Spinal cord (tissue), 10 donors: Measurements from ENCODE around the gene TSPAN2. TPM values are rescaled to one million over a fixed set of nuclear protein-coding genes. Genes with fewer than 3 reads are reported as not detected.

Experiments used
- DNase-seq, 6 donors: peaks; one replicate each; pipeline versions ENCODE4 v3.0.0 to v3.0.0-alpha.2; 2013 to 2015; ENCODE audit warnings: low spot score in 6 of 6, low read depth in 4 of 6
- H3K27ac ChIP-seq: one replicate; pipeline ENCODE4 v1.5.1; 2013; ENCODE audit warnings: low read depth, low read length, control low read depth
- H3K27me3 ChIP-seq: one replicate; pipeline ENCODE4 v1.6.1; 2013; ENCODE audit warnings: low read length; ENCODE audit not compliant: control insufficient read depth, insufficient read depth
- H3K36me3 ChIP-seq: one replicate; pipeline ENCODE4 v1.6.1; 2013; ENCODE audit warnings: low read length; ENCODE audit not compliant: control insufficient read depth, insufficient read depth
- H3K4me1 ChIP-seq: one replicate; pipeline ENCODE4 v1.6.1; 2013; ENCODE audit warnings: low read length; ENCODE audit not compliant: control insufficient read depth, insufficient read depth
- H3K4me3 ChIP-seq: one replicate; pipeline ENCODE4 v1.5.1; 2013; ENCODE audit warnings: low read depth, low read length, control low read depth
- H3K9me3 ChIP-seq: one replicate; pipeline ENCODE4 v1.6.1; 2013; ENCODE audit warnings: low read length; ENCODE audit not compliant: control insufficient read depth, insufficient read depth
- WGBS: methylation state at CpG from one replicate; pipeline ENCODE4 v1.1.5; 2013; ENCODE audit warnings: missing lambda C conversion rate; ENCODE audit not compliant: insufficient coverage; 5-methylcytosine and 5-hydroxymethylcytosine counted together
- long read RNA-seq, 4 donors: transcript quantifications; one replicate each; lab custom pipeline, GENCODE V29; 2026
- polyA plus RNA-seq, 2 donors: library from polyadenylated mRNA; unstranded; fragments of 120-200 nt; gene quantifications; one replicate each; pipeline ENCODE4 v1.2.1, GENCODE V29; 2013; ENCODE audit not compliant: insufficient read length in 2 of 2
- total RNA-seq, 2 donors: library from RNA; depleted of rRNA in 1 of 2; stranded (reverse); fragments of 120-200 nt in 1 of 2; fragments of >200 nt in 1 of 2; gene quantifications; one replicate each; pipeline versions ENCODE4 v1.2.3 to v1.2.4, GENCODE V29; 2013 to 2014
- donor health status: healthy.

TSPAN2 gene
- total RNA-seq (10 to 100 TPM in 1 of 2 donors, 1 to 10 TPM in 1; 8.9 to 29.0 TPM), polyA plus RNA-seq (10 to 100 TPM; 28.4 to 29.0 TPM)
- long read RNA-seq, donor 1, transcript TSPAN2-202 (8 exons, 3,177 nt), result major isoform, 8 of 11 reads
- long read RNA-seq, donor 1, partial matches to known transcripts, result 0 of 11 reads
- long read RNA-seq, donor 1, other reads (novel, unspliced or antisense), result 0 of 11 reads
- long read RNA-seq, donor 2, partial matches to known transcripts, result 0 of 4 reads
- long read RNA-seq, donor 2, other reads (novel, unspliced or antisense), result 0 of 4 reads
- long read RNA-seq, donor 3, transcript TSPAN2-202 (8 exons, 3,177 nt), result major isoform, 8 of 9 reads
- long read RNA-seq, donor 3, partial matches to known transcripts, result 0 of 9 reads
- long read RNA-seq, donor 3, other reads (novel, unspliced or antisense), result 0 of 9 reads
- long read RNA-seq, donor 4, partial matches to known transcripts, result 0 of 2 reads
- long read RNA-seq, donor 4, other reads (novel, unspliced or antisense), result 0 of 2 reads

GRCh38 chr1:115089420-115090185 is at the start of gene TSPAN2:
TSPAN2 (minus strand) TSS chr1:115089503; CDS start chr1:115089432, 71 bp downstream.
- Histone ChIP-seq H3K36me3 (no peaks in the 10 kb centered on the region), H3K27me3 (peaks cover 6% of the 10 kb centered on the region), H3K4me3 (peak within 1 kb of the TSS; percentile 51), H3K4me1 (peaks cover 26% of the 10 kb centered on the region), H3K27ac (peak within 1 kb of the TSS; percentile 15), H3K9me3 (no peaks in the 10 kb centered on the region)
- WGBS, result under 1% methylated on average over 63 of the region's 68 CpGs
- DNase-seq, result peak in 3 of 6 donors; percentile 29 to 81 (median 79)

GRCh38 chr1:115138973-115139372 is 49.7 kb upstream of the TSPAN2 start:
- Histone ChIP-seq H3K4me1 (peaks cover 10% of the 10 kb centered on the region), H3K27ac (no peak overlapping the region), H3K9me3 (no peaks in the 10 kb centered on the region), H3K27me3 (peaks cover 2% of the 10 kb centered on the region), H3K36me3 (no peaks in the 10 kb centered on the region), H3K4me3 (no peak overlapping the region)
- WGBS, result 4% methylated on average over 12 of the region's 13 CpGs
- DNase-seq, result peak; percentile 53 to 93 (median 68)

GRCh38 chr1:115138271-115138670 is 49.0 kb upstream of the TSPAN2 start:
- no peak overlapping the region for H3K4me3 ChIP-seq
- no peaks in the 10 kb centered on the region for H3K9me3 ChIP-seq
- peaks cover 10% of the 10 kb centered on the region for H3K4me1 ChIP-seq
- no peaks in the 10 kb centered on the region for H3K36me3 ChIP-seq
- H3K27ac ChIP-seq, result no peak overlapping the region
- peaks cover 2% of the 10 kb centered on the region for H3K27me3 ChIP-seq
- no peak for DNase-seq
- WGBS, result 75% methylated on average over 5 of the region's 6 CpGs

DNA sequence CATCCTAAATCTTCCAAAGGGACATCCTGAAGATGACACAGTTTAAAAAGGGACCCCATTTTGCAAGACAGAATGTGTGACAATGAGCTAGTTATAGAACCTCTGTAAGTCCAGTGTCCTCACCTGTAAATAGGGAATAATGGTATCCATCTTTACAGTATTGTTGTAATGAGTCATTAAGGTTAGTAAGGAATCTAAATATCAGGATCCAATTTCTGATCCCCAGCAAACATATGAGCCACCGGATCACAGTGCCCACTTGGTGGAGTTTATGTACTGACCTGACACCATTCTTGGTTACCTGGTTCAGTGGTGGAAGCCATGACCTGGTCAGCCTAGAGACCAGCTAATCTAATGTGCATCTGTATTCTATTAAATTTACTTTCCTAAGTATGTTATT is 47.9 kb upstream of the TSPAN2 start:
- Histone ChIP-seq H3K27ac (no peak overlapping the region), H3K4me3 (no peak overlapping the region)
- no CpG with 5 or more reads among the region's 1 CpG for WGBS

GRCh38 chr1:115136706-115137105 is 47.4 kb upstream of the TSPAN2 start:
- H3K4me1 ChIP-seq, result peaks cover 10% of the 10 kb centered on the region
- no peaks in the 10 kb centered on the region for H3K36me3 ChIP-seq
- H3K27me3 ChIP-seq, result peaks cover 2% of the 10 kb centered on the region
- H3K27ac ChIP-seq, result no peak overlapping the region
- DNase-seq, result no peak
- no peaks in the 10 kb centered on the region for H3K9me3 ChIP-seq
- H3K4me3 ChIP-seq, result no peak overlapping the region

More for the DNA sequence above, 47.9 kb upstream of the TSPAN2 start:
- peaks cover 2% of the 10 kb centered on the region for H3K27me3 ChIP-seq
- DNase-seq, result no peak
- no peaks in the 10 kb centered on the region for H3K36me3 ChIP-seq
- H3K9me3 ChIP-seq, result no peaks in the 10 kb centered on the region
- H3K4me1 ChIP-seq, result peaks cover 10% of the 10 kb centered on the region

DNA sequence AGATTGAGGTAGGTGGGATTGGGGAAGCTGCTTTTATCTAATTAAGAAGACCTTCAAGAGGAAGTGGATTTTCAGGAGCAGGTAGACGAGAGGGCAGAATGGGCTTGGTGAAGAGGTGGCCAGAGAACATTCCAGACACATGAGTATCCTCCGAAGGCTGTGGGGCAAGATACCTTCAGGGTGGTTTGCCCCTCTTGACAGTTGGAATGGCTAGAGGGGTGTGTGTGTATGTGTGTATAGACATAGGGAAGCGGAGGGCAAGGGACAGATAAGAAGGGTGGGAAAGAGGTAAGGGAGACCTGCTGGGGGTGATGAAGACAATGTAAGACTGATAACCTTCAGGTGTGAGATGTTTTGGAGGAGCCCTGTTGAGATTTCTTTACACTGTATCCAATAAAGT is 46.8 kb upstream of the TSPAN2 start:
- no peak overlapping the region for H3K4me3 ChIP-seq
- DNase-seq, result no peak
- peaks cover 2% of the 10 kb centered on the region for H3K27me3 ChIP-seq
- peaks cover 10% of the 10 kb centered on the region for H3K4me1 ChIP-seq
- 94% methylated on average over 3 of the region's 3 CpGs for WGBS
- H3K9me3 ChIP-seq, result no peaks in the 10 kb centered on the region
- H3K36me3 ChIP-seq, result no peaks in the 10 kb centered on the region
- no peak overlapping the region for H3K27ac ChIP-seq

DNA sequence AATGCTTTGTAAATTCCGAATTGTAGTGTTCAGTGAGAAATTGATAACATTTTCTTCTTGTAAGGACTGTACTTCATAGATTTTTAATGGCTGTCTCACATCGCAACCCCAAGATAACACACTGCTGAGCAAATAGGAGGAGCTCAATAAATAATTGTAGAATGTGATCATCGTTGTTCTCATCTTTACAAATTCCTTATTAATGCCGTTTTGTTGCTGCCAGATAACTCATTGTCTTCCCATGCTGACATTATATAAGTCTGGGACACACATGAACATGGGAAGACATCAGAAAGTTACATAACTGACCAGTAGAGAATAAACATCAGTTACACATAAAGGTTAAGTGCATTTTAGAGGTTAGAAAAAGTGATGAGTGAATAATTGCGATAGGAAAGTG is 46.4 kb upstream of the TSPAN2 start:
- no peak for DNase-seq
- H3K4me1 ChIP-seq, result peaks cover 10% of the 10 kb centered on the region
- 100% methylated on average over 2 of the region's 5 CpGs for WGBS
- H3K9me3 ChIP-seq, result no peaks in the 10 kb centered on the region
- no peak overlapping the region for H3K27ac ChIP-seq
- peaks cover 2% of the 10 kb centered on the region for H3K27me3 ChIP-seq
- no peak overlapping the region for H3K4me3 ChIP-seq
- H3K36me3 ChIP-seq, result no peaks in the 10 kb centered on the region

DNA sequence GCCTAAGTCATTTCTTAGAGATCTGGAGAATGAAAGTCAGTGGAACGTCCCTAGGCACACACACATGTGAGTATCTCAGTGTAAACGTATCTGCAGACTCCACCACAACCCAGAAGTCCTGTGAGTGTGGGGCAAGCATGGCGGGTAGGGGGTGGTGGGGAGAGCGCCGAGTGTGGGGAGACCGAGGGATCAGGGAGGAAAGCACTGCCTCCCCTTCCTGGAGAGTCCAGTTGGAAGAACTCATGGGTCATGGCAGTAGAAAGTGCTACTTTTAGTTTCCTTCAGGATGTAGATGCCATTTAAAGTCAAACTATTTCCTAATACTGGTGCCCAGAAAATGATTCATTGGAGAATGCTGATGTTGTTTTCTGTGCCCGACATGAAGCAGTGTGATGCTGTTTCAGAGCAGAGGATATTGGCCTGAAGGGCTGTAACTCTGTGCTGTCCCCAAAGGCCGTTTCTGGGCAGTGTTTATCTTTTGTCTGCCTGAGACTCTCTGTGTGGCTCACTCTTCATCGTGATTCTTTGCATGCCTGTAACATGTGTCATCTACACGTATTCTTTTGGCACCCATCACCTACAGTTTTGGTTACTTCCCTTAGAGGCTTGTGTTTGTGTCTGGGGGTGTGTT is 45.7 kb upstream of the TSPAN2 start:
- H3K36me3 ChIP-seq, result no peaks in the 10 kb centered on the region
- no peaks in the 10 kb centered on the region for H3K9me3 ChIP-seq
- H3K27ac ChIP-seq, result no peak overlapping the region
- no peak for DNase-seq
- peaks cover 10% of the 10 kb centered on the region for H3K4me1 ChIP-seq
- 47% methylated on average over 3 of the region's 10 CpGs for whole genome bisulfite sequencing
- no peak overlapping the region for H3K4me3 ChIP-seq
- peaks cover 2% of the 10 kb centered on the region for H3K27me3 ChIP-seq

- Histone ChIP-seq H3K36me3 (no peaks in the 10 kb centered on the region), H3K27ac (no peak overlapping the region), H3K27me3 (peaks cover 2% of the 10 kb centered on the region), H3K4me3 (no peak overlapping the region), H3K9me3 (no peaks in the 10 kb centered on the region), H3K4me1 (peaks cover 8% of the 10 kb centered on the region)
- no peak for DNase-seq
- 83% methylated on average over 5 of the region's 6 CpGs for WGBS
Measured at GRCh38 chr1:115134231-115134630, 44.9 kb upstream of the TSPAN2 start.
